Psoas muscle (tissue), 8 donors: ENCODE results near the gene GRIPAP1. TPM values are rescaled to one million over a fixed set of nuclear protein-coding genes. Genes with fewer than 3 reads are reported as not detected.

Experiments used
- ATAC-seq, 4 donors: fragments of 200-7000 bp; cut with Tn5 transposase; one replicate each; pipeline ENCODE4 v1.9.1; 2020; ENCODE audit warnings: moderate library complexity in 3 of 4, mild to moderate bottlenecking in 2 of 4
- DNase-seq, 2 donors: peaks; one replicate each; pipeline ENCODE4 v3.0.0-alpha.2; 2020
- H3K27ac ChIP-seq: fragments of 200-600 bp; one replicate; pipeline ENCODE4 v1.8.0; 2022
- H3K27me3 ChIP-seq, 3 donors: fragments of 200-600 bp in 1 of 3; one replicate each; pipeline versions ENCODE4 v1.6.1 to v1.8.0; 2013 to 2022; ENCODE audit warnings: low read length in 2 of 3, mild to moderate bottlenecking in 2 of 3, moderate library complexity in 1 of 3; ENCODE audit not compliant: insufficient read depth in 3 of 3
- H3K36me3 ChIP-seq, 2 donors: fragments of 200-600 bp in 1 of 2; one replicate each; pipeline versions ENCODE4 v1.6.1 to v1.8.0; 2013 to 2022; ENCODE audit warnings: low read depth in 1 of 2, mild to moderate bottlenecking in 1 of 2, moderate library complexity in 1 of 2; ENCODE audit not compliant: insufficient read depth in 1 of 2
- H3K4me1 ChIP-seq: fragments of 200-600 bp; one replicate; pipeline ENCODE4 v1.8.0; 2022
- H3K4me3 ChIP-seq: fragments of 200-600 bp; one replicate; pipeline ENCODE4 v1.8.0; 2022; ENCODE audit warnings: mild to moderate bottlenecking
- H3K9me3 ChIP-seq: fragments of 200-600 bp; one replicate; pipeline ENCODE4 v1.8.0; 2022
- CTCF ChIP-seq: fragments of 200-600 bp; IDR thresholded peaks from one replicate; pipeline ENCODE4 v1.8.0; 2022; ENCODE audit warnings: antibody characterized with exemption
- WGBS, 3 donors: extraction: QIAGEN DNeasy Blood & Tissue Kit; methylation state at CpG; one replicate each; pipeline versions ENCODE4 v1.1.6 to v1.1.7; 2013; 5-methylcytosine and 5-hydroxymethylcytosine counted together
- intact Hi-C, 2 donors: fragments of 100-400 bp; cut with DNase I; formaldehyde crosslinking; loops; one replicate each; pipeline versions ENCODE4 v1.11.0 to v1.14.2; 2022
- polyA plus RNA-seq, 3 donors: library from polyadenylated mRNA; stranded (reverse); fragments of 200-250 nt; gene quantifications; one replicate each; pipeline ENCODE4 v1.2.3, GENCODE V29; 2013
- total RNA-seq, 4 donors: library from RNA; stranded (reverse); fragmentation: NEBNext Ultra II Directional in 2 of 4; extraction: Animal tissue kit (Norgen Biotek cat#: 25700) in 2 of 4; gene quantifications; one replicate each; pipeline versions ENCODE4 v1.2.1 to v1.2.4, GENCODE V29; 2021 to 2023
- donor health status: healthy with polysubstance abuse.
- donor health status: DM: no; HTN: no; CAD: no; lungs with moderate emphysema.
- donor health status: Bipolar disorder and iron deficiency.
- donor health status: healthy.
- donor health status: DM: yes; HTN: yes; CAD: no.
- donor health status: DM: no; HTN: no; CAD: no.
- donor health status: DM: no; HTN: no; CAD: no.
- donor health status: DM: yes; HTN: yes; CAD: no.

GRIPAP1 gene
- total and polyA plus RNA-seq, 7 donors = 12.6 to 23.6 (median 16.7) TPM

- DNase-seq (no peak), ATAC-seq (no peak)
- Histone ChIP-seq H3K9me3 (no peaks in the 10 kb centered on the region), H3K4me1 (no peaks in the 10 kb centered on the region), H3K4me3 (no peak overlapping the region), H3K36me3 (no peaks in the 10 kb centered on the region), H3K27me3 (no peaks in the 10 kb centered on the region), H3K27ac (no peak overlapping the region)
- 77 to 86% (median 84%) methylated on average over 2 of the region's 2 CpGs for WGBS, 3 donors
- intact Hi-C loops = no loop called here
- TF ChIP-seq CTCF = no peak
Measured at GRCh38 chrX:49019050-49019449, 17.0 kb upstream of the GRIPAP1 start.

- 72 to 80% (median 75%) methylated on average over 5 of the region's 5 CpGs for WGBS, 3 donors
- ATAC-seq = no peak
- Histone ChIP-seq H3K36me3 (peaks cover 0 to 6% of the 10 kb centered on the region in 2 donors), H3K9me3 (no peaks in the 10 kb centered on the region), H3K27me3 (no peaks in the 10 kb centered on the region), H3K27ac (no peak overlapping the region), H3K4me3 (no peak overlapping the region), H3K4me1 (no peaks in the 10 kb centered on the region)
- no peak for TF ChIP-seq CTCF
- no peak for DNase-seq
- intact Hi-C loops = loop anchor here (5.0 kb wide), 2 partner anchors 34 to 39 kb away; partner anchors contain the start of gene TFE3 (in 1 of the 2)
Measured at GRCh38 chrX:49003696-49004095, 1.6 kb upstream of the GRIPAP1 start.

GRCh38 chrX:49001521-49002090, 458 bp downstream of the GRIPAP1 start:
- intact Hi-C loops = loop anchor here (5.0 kb wide), 2 partner anchors 36 to 41 kb away; partner anchors contain the start of gene TFE3 (in 1 of the 2)
- Histone ChIP-seq H3K27ac (peak overlapping the region; percentile 81), H3K4me1 (no peaks in the 10 kb centered on the region), H3K4me3 (peak overlapping the region; percentile 79), H3K9me3 (no peaks in the 10 kb centered on the region), H3K27me3 (no peaks in the 10 kb centered on the region), H3K36me3 (peaks cover 0 to 22% of the 10 kb centered on the region in 2 donors)
- DNase-seq (no peak), ATAC-seq (peak; percentile 18 to 37 (median 30))
- 1 to 30% (median 2%) methylated on average over 15 to 17 of the region's 17 CpGs for WGBS, 3 donors
- no peak for TF ChIP-seq CTCF

GRCh38 chrX:49000636-49001035, 1.4 kb downstream of the GRIPAP1 start:
- H3K9me3 ChIP-seq = no peaks in the 10 kb centered on the region
- ATAC-seq (no peak), DNase-seq (no peak)
- H3K36me3 ChIP-seq = peaks cover 0 to 32% of the 10 kb centered on the region in 2 donors
- no peaks in the 10 kb centered on the region for H3K4me1 ChIP-seq
- no peaks in the 10 kb centered on the region for H3K27me3 ChIP-seq
- no peak overlapping the region for H3K27ac ChIP-seq
- intact Hi-C loops = loop anchor here (5.0 kb wide), 2 partner anchors 37 to 42 kb away; partner anchors contain the start of gene TFE3 (in 1 of the 2)
- TF ChIP-seq CTCF = no peak
- 73 to 100% (median 97%) methylated on average over 3 to 4 of the region's 4 CpGs for WGBS, 3 donors
- H3K4me3 ChIP-seq = no peak overlapping the region

- intact Hi-C loops = no loop called here
- TF ChIP-seq CTCF = no peak
- Histone ChIP-seq H3K27ac (no peak overlapping the region), H3K27me3 (no peaks in the 10 kb centered on the region), H3K4me3 (no peak overlapping the region), H3K9me3 (no peaks in the 10 kb centered on the region), H3K36me3 (peaks cover 0 to 44% of the 10 kb centered on the region in 2 donors), H3K4me1 (no peaks in the 10 kb centered on the region)
- DNase-seq = no peak
- ATAC-seq = no peak
- 78 to 96% (median 89%) methylated on average over 5 of the region's 5 CpGs for WGBS, 3 donors
Measured at GRCh38 chrX:48999030-48999429, 3.0 kb downstream of the GRIPAP1 start.
